Mammary epithelial cell (primary cell): ENCODE data around the gene GSG1L.

Experiments
- EZH2 ChIP-seq: IDR thresholded peaks from 2 replicates; pipeline ENCODE4 v1.6.1; 2012; ENCODE audit warnings: low read length, inconsistent platforms, borderline replicate concordance
- TF ChIP-seq, protein P1 (sequence below), 2 donors: IDR thresholded peaks in 1 of 2; conservative IDR thresholded peaks in 1 of 2; 2 replicates each; pipeline ENCODE4 v1.5.1; 2011 to 2012; ENCODE audit warnings: inconsistent platforms in 2 of 2, low read length in 2 of 2, mild to moderate bottlenecking in 2 of 2, control low read depth in 1 of 2, low read depth in 1 of 2; ENCODE audit not compliant: insufficient read depth in 1 of 2; ENCODE audit errors: extremely low read depth in 1 of 2

GRCh38 chr16:28086186-28087139 lies 22.9 kb upstream of the GSG1L start:
- no peak for TF ChIP-seq EZH2
- TF ChIP-seq, protein P1, sequence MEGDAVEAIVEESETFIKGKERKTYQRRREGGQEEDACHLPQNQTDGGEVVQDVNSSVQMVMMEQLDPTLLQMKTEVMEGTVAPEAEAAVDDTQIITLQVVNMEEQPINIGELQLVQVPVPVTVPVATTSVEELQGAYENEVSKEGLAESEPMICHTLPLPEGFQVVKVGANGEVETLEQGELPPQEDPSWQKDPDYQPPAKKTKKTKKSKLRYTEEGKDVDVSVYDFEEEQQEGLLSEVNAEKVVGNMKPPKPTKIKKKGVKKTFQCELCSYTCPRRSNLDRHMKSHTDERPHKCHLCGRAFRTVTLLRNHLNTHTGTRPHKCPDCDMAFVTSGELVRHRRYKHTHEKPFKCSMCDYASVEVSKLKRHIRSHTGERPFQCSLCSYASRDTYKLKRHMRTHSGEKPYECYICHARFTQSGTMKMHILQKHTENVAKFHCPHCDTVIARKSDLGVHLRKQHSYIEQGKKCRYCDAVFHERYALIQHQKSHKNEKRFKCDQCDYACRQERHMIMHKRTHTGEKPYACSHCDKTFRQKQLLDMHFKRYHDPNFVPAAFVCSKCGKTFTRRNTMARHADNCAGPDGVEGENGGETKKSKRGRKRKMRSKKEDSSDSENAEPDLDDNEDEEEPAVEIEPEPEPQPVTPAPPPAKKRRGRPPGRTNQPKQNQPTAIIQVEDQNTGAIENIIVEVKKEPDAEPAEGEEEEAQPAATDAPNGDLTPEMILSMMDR (conservative IDR thresholded peaks at IDR 0.05 in 1 of 2, IDR thresholded peaks at IDR 0.05 in 1 of 2; ENCODE audit: extremely low read depth in 1 of 2, insufficient read depth in 1 of 2, low read depth in 1 of 2, low read length in 2 of 2) = no peak
